IMR-90 (cell line): ENCODE data around the gene CEBPE. TPM values are rescaled to one million over a fixed set of nuclear protein-coding genes. Genes with fewer than 3 reads are reported as not detected.

Source experiments
- ATAC-seq: fragments of 200-7000 bp; cut with Tn5 transposase; 2 replicates; pipeline ENCODE4 v1.9.1; 2020; ENCODE audit warnings: low read depth, mild to moderate bottlenecking, moderate library complexity
- BruUV-seq: library from RNA; stranded (reverse); fragments of 400-500 nt; replicated peaks from 2 replicates; lab custom pipeline; 2021; lab: Mats Ljungman, UMichigan
- CTCF ChIA-PET: fragments of 300-600 bp; formaldehyde crosslinking; extraction: SDS; loops from one replicate; lab custom pipeline; 2021; ENCODE audit warnings: antibody characterized with exemption; lab: Yijun Ruan, JAX
- POLR2A ChIA-PET: fragments of 300-600 bp; sonication (Branson Sonifier 250); formaldehyde crosslinking; loops from one replicate; lab custom pipeline; 2022; ENCODE audit warnings: antibody characterized with exemption; ENCODE audit not compliant: unreplicated experiment; lab: Charles Lee
- DNase-seq: peaks from one replicate; pipeline ENCODE4 v3.0.0; 2013
- H2AFZ ChIP-seq: replicated peaks from 2 replicates; pipeline ENCODE3; 2013; ENCODE audit warnings: low read length, mild to moderate bottlenecking; ENCODE audit not compliant: poor library complexity
- H2AK5ac ChIP-seq: 2 replicates; pipeline ENCODE4 v1.6.1; 2013; ENCODE audit warnings: low read depth, low read length, inconsistent platforms
- H2AK9ac ChIP-seq: replicated peaks from 2 replicates; pipeline ENCODE3; 2013; ENCODE audit warnings: mild to moderate bottlenecking, low read depth, low read length, moderate library complexity; ENCODE audit not compliant: poor library complexity
- H2BK120ac ChIP-seq: 2 replicates; pipeline ENCODE4 v1.6.1; 2013; ENCODE audit warnings: low read depth, low read length, inconsistent platforms
- H2BK15ac ChIP-seq: 3 replicates; pipeline ENCODE4 v1.6.1; 2013; ENCODE audit warnings: low read depth, low read length, inconsistent platforms
- H2BK20ac ChIP-seq: 2 replicates; pipeline ENCODE4 v1.6.1; 2013; ENCODE audit warnings: low read depth, mild to moderate bottlenecking, inconsistent platforms, low read length, moderate library complexity
- H2BK5ac ChIP-seq: 2 replicates; pipeline ENCODE4 v1.6.1; 2013; ENCODE audit warnings: mild to moderate bottlenecking, low read depth, low read length, inconsistent platforms; ENCODE audit not compliant: poor library complexity, severe bottlenecking
- H3K14ac ChIP-seq: replicated peaks from 2 replicates; pipeline ENCODE4 v1.6.1; 2013; ENCODE audit warnings: low read depth, low read length, inconsistent platforms
- H3K18ac ChIP-seq: 2 replicates; pipeline ENCODE4 v1.6.1; 2013; ENCODE audit warnings: low read depth, low read length, control low read depth
- H3K23ac ChIP-seq: 2 replicates; pipeline ENCODE4 v1.6.1; 2013; ENCODE audit warnings: low read depth, low read length, inconsistent platforms
- H3K27ac ChIP-seq: 2 replicates; pipeline ENCODE4 v1.5.1; 2013; ENCODE audit warnings: mild to moderate bottlenecking, control low read depth, low read length; ENCODE audit not compliant: insufficient read depth
- H3K27me3 ChIP-seq: 2 replicates; pipeline ENCODE4 v1.6.1; 2013; ENCODE audit warnings: low read length; ENCODE audit not compliant: control insufficient read depth, insufficient read depth
- H3K36me3 ChIP-seq: 2 replicates; pipeline ENCODE4 v1.6.1; 2013; ENCODE audit warnings: low read length, mixed read lengths; ENCODE audit not compliant: control insufficient read depth, insufficient read depth
- H3K4ac ChIP-seq: 2 replicates; pipeline ENCODE4 v1.6.1; 2013; ENCODE audit warnings: low read depth, low read length, inconsistent platforms
- H3K4me1 ChIP-seq: 2 replicates; pipeline ENCODE4 v1.6.1; 2013; ENCODE audit warnings: low read length, mixed read lengths; ENCODE audit not compliant: control insufficient read depth, insufficient read depth
- H3K4me2 ChIP-seq: 2 replicates; pipeline ENCODE4 v1.6.1; 2013; ENCODE audit warnings: low read depth, mild to moderate bottlenecking, control low read depth, low read length, moderate library complexity
- H3K4me3 ChIP-seq: 2 replicates; pipeline ENCODE4 v1.5.1; 2013; ENCODE audit warnings: low read depth, mild to moderate bottlenecking, control low read depth, low read length, moderate library complexity; ENCODE audit not compliant: insufficient read depth
- H3K56ac ChIP-seq: 2 replicates; pipeline ENCODE4 v1.6.1; 2013; ENCODE audit warnings: low read length, inconsistent platforms; ENCODE audit not compliant: insufficient read depth; ENCODE audit errors: extremely low read depth
- H3K79me1 ChIP-seq, 2 experiments: 2 replicates each; pipeline ENCODE4 v1.6.1; 2013; ENCODE audit warnings: low read length in 2 of 2, inconsistent platforms in 1 of 2, low read depth in 1 of 2
- H3K9ac ChIP-seq: 2 replicates; pipeline ENCODE4 v1.6.1; 2013; ENCODE audit warnings: low read depth, low read length, control low read depth
- H3K9me1 ChIP-seq: 2 replicates; pipeline ENCODE4 v1.6.1; 2013; ENCODE audit warnings: low read length, inconsistent platforms; ENCODE audit not compliant: insufficient read depth
- H3K9me3 ChIP-seq: 2 replicates; pipeline ENCODE4 v1.6.1; 2013; ENCODE audit warnings: low read length; ENCODE audit not compliant: control insufficient read depth, insufficient read depth
- H4K20me1 ChIP-seq: 2 replicates; pipeline ENCODE4 v1.6.1; 2013; ENCODE audit warnings: low read length, inconsistent platforms; ENCODE audit not compliant: insufficient read depth
- H4K5ac ChIP-seq: 2 replicates; pipeline ENCODE4 v1.6.1; 2013; ENCODE audit warnings: mild to moderate bottlenecking, low read depth, low read length, control low read depth
- H4K8ac ChIP-seq, 2 experiments: 2 replicates each; pipeline ENCODE4 v1.6.1; 2013; ENCODE audit warnings: low read depth in 2 of 2, low read length in 2 of 2, control low read depth in 1 of 2, inconsistent platforms in 1 of 2
- H4K91ac ChIP-seq: 2 replicates; pipeline ENCODE4 v1.6.1; 2013; ENCODE audit warnings: low read depth, low read length, inconsistent platforms; ENCODE audit not compliant: insufficient read depth
- BHLHE40 ChIP-seq: fragments of 150-350 bp; IDR thresholded peaks from 2 replicates; pipeline ENCODE4 v1.6.1; 2016; ENCODE audit warnings: mild to moderate bottlenecking, low read depth, low read length
- CEBPB ChIP-seq: IDR thresholded peaks from 2 replicates; pipeline ENCODE4 v1.6.1; 2012; ENCODE audit warnings: low read depth, low read length, improper control_type of control experiment
- CHD1 ChIP-seq: IDR thresholded peaks from 2 replicates; pipeline ENCODE4 v1.6.1; 2012; ENCODE audit warnings: low read depth, low read length, improper control_type of control experiment
- CTCF ChIP-seq: conservative IDR thresholded peaks from 2 replicates; pipeline ENCODE4 v1.5.1; 2012; ENCODE audit warnings: mild to moderate bottlenecking, low read depth, low read length, improper control_type of control experiment
- ELK1 ChIP-seq: fragments of 150-350 bp; IDR thresholded peaks from 2 replicates; pipeline ENCODE4 v1.6.1; 2016; ENCODE audit warnings: low read depth, mild to moderate bottlenecking, low read length, moderate library complexity, borderline replicate concordance
- FOS ChIP-seq: fragments of 150-350 bp; IDR thresholded peaks from 2 replicates; pipeline ENCODE4 v1.6.1; 2016; ENCODE audit warnings: low read depth, low read length
- MAFK ChIP-seq: IDR thresholded peaks from 2 replicates; pipeline ENCODE4 v1.6.1; 2012; ENCODE audit warnings: low read depth, low read length, improper control_type of control experiment
- MAZ ChIP-seq: IDR thresholded peaks from 2 replicates; pipeline ENCODE4 v1.6.1; 2012; ENCODE audit warnings: low read depth, mild to moderate bottlenecking, low read length, improper control_type of control experiment, moderate library complexity, borderline replicate concordance
- MXI1 ChIP-seq: IDR thresholded peaks from 2 replicates; pipeline ENCODE4 v1.6.1; 2012; ENCODE audit warnings: low read depth, mild to moderate bottlenecking, low read length, moderate library complexity, borderline replicate concordance
- NFE2L2 ChIP-seq: fragments of 150-350 bp; IDR thresholded peaks from 2 replicates; pipeline ENCODE4 v1.6.1; 2016; ENCODE audit warnings: low read depth, mild to moderate bottlenecking, low read length
- RAD21 ChIP-seq: IDR thresholded peaks from 2 replicates; pipeline ENCODE4 v1.6.1; 2012; ENCODE audit warnings: low read length, improper control_type of control experiment
- RCOR1 ChIP-seq: IDR thresholded peaks from 2 replicates; pipeline ENCODE4 v1.6.1; 2012; ENCODE audit warnings: mild to moderate bottlenecking, low read length, improper control_type of control experiment; ENCODE audit not compliant: insufficient replicate concordance
- RFX5 ChIP-seq: IDR thresholded peaks from 2 replicates; pipeline ENCODE4 v1.8.0; 2012; ENCODE audit warnings: low read depth, mild to moderate bottlenecking, low read length, moderate library complexity
- SMC3 ChIP-seq: fragments of 150-350 bp; IDR thresholded peaks from 2 replicates; pipeline ENCODE4 v1.6.1; 2016; ENCODE audit warnings: low read depth, mild to moderate bottlenecking, antibody characterized with exemption, low read length, moderate library complexity
- USF2 ChIP-seq: fragments of 150-350 bp; IDR thresholded peaks from 2 replicates; pipeline ENCODE4 v1.6.1; 2017; ENCODE audit warnings: mild to moderate bottlenecking, antibody characterized with exemption, low read length, low read depth
- WGBS, 2 experiments: methylation state at CpG; one replicate each; pipeline versions ENCODE4 v1.1.5 to v1.1.7; 2013; ENCODE audit warnings: missing lambda C conversion rate in 2 of 2; ENCODE audit not compliant: insufficient read length in 1 of 2; ENCODE audit errors: extremely low coverage in 2 of 2; 5-methylcytosine and 5-hydroxymethylcytosine counted together
- dilution Hi-C: fragments of 300-500 bp; cut with HindIII; formaldehyde crosslinking; loops from one replicate; pipeline ENCODE4 v1.14.3; 2018; ENCODE audit warnings: low sequenced_read_pairs; ENCODE audit not compliant: unreplicated experiment
- in situ Hi-C: fragments of 300-500 bp; cut with MboI; formaldehyde crosslinking; loops from 3 replicates; pipeline ENCODE4 v1.14.3; 2019; ENCODE audit warnings: low sequenced_read_pairs, inconsistent platforms, mixed read lengths
- intact Hi-C: fragments of 100-400 bp; cut with micrococcal nuclease; formaldehyde crosslinking; loops from 2 replicates; pipeline ENCODE4 v1.10.0; 2022
- polyA plus RNA-seq, 3 experiments: library from polyadenylated mRNA; depleted of rRNA; stranded (reverse); fragments of >200 nt; gene quantifications; 2 replicates each; pipeline ENCODE4 v1.2.3, GENCODE V29; 2012; ENCODE audit warnings: low replicate concordance in 1 of 3
- total RNA-seq: library from RNA; depleted of rRNA; stranded (reverse); fragments of >200 nt; gene quantifications from 2 replicates; pipeline ENCODE4 v1.2.3, GENCODE V29; 2012

Gene CEBPE
- total and polyA plus RNA-seq, 2 of the 4 experiments (the other 2 are of a cell fraction) = 0.05 TPM; not detected in 1

GRCh38 chr14:23101986-23102625 lies 16.9 kb downstream of the CEBPE start:
- Histone ChIP-seq H3K23ac (no peak overlapping the region), H3K56ac (no peak overlapping the region), H2BK15ac (no peak overlapping the region), H3K4me2 (no peak overlapping the region), H4K91ac (no peak overlapping the region; the same call in 1 of the 2 replicates), H3K36me3 (peaks cover 12% of the 10 kb centered on the region), H3K79me1 (peaks cover 15 to 41% of the 10 kb centered on the region in 2 experiments; a peak in 3 of 4 replicates), H2BK5ac (no peak overlapping the region), H3K27ac (no peak overlapping the region), H3K9ac (no peak overlapping the region), H3K9me3 (no peaks in the 10 kb centered on the region), H2AFZ (no peak overlapping the region), H4K5ac (no peak overlapping the region), H3K14ac (no peak overlapping the region), H2AK5ac (no peak overlapping the region; the same call in 1 of the 2 replicates), H3K4me1 (peaks cover 6% of the 10 kb centered on the region), H3K4ac (no peak overlapping the region), H3K4me3 (no peak overlapping the region), H2AK9ac (no peak overlapping the region), H3K27me3 (no peaks in the 10 kb centered on the region), H2BK120ac (no peak overlapping the region), H3K9me1 (peaks cover 11% of the 10 kb centered on the region), H4K20me1 (peaks cover 29% of the 10 kb centered on the region; the same call in 1 of the 2 replicates), H4K8ac (no peak overlapping the region), H3K18ac (no peak overlapping the region), H2BK20ac (no peak overlapping the region)
- POLR2A ChIA-PET = interaction anchor here (0.5 kb wide), 1 partner anchor 1127 kb away, joined by 8 read pairs; no protein-coding TSS in a partner anchor
- BruUV-seq = no TSS peak
- CTCF ChIA-PET = no interaction called here
- WGBS, 2 experiments = 100% methylated on average over 1 of the region's 10 CpGs; no CpG with 5 or more reads in 1 of the 2 experiments
- intact Hi-C loops = no loop called here
- no peak for ATAC-seq
- in situ Hi-C loops = loop anchor here (5.0 kb wide), 1 partner anchor 35 kb away; no protein-coding TSS in a partner anchor
- dilution Hi-C loops = no loop called here
- DNase-seq = no peak
- TF ChIP-seq SMC3 (no peak), MXI1 (no peak), ELK1 (no peak), BHLHE40 (no peak), NFE2L2 (no peak), USF2 (no peak), RCOR1 (no peak), MAZ (no peak), RFX5 (no peak), MAFK (no peak), FOS (no peak), RAD21 (no peak), CHD1 (no peak), CEBPB (no peak), CTCF (no peak)
